OCI-LY1 (cell line): Measurements from ENCODE around the gene AHSG.
A peak's percentile ranks its signal among the peaks of the same experiment; 100 is the strongest.

Experiments used
- H2AFZ ChIP-seq: fragments of 200-600 bp; sonication (generic), shearing (Covaris generic); 2 replicates; pipeline ENCODE4 v1.6.0; 2014; ENCODE audit warnings: antibody characterized with exemption, mild to moderate bottlenecking, low read length
- H3F3A ChIP-seq: fragments of 200-600 bp; sonication (generic), shearing (Covaris generic); 2 replicates; pipeline ENCODE4 v1.6.0; 2014; ENCODE audit warnings: mild to moderate bottlenecking, antibody characterized with exemption, low read length, moderate library complexity; ENCODE audit not compliant: insufficient read depth
- H3K27ac ChIP-seq: fragments of 200-600 bp; sonication (generic); 2 replicates; pipeline ENCODE4 v1.5.1; 2014; ENCODE audit warnings: low read length, mixed run types, mild to moderate bottlenecking, low read depth; ENCODE audit not compliant: poor library complexity, severe bottlenecking
- H3K27me3 ChIP-seq: fragments of 200-600 bp; sonication (generic); 2 replicates; pipeline ENCODE4 v1.6.0; 2014; ENCODE audit warnings: antibody characterized with exemption, mild to moderate bottlenecking, low read length, moderate library complexity; ENCODE audit not compliant: insufficient read depth
- H3K36me3 ChIP-seq: fragments of 200-600 bp; sonication (generic); 2 replicates; pipeline ENCODE4 v1.6.1; 2014; ENCODE audit warnings: mild to moderate bottlenecking, antibody characterized with exemption, low read length, moderate library complexity, mixed read lengths; ENCODE audit not compliant: insufficient read depth
- H3K4me1 ChIP-seq: fragments of 200-600 bp; sonication (generic); 2 replicates; pipeline ENCODE4 v1.5.1; 2014; ENCODE audit warnings: mild to moderate bottlenecking, low read length, moderate library complexity; ENCODE audit not compliant: insufficient read depth, severe bottlenecking
- H3K4me2 ChIP-seq: fragments of 200-600 bp; sonication (generic), shearing (Covaris generic); 2 replicates; pipeline ENCODE4 v1.6.1; 2014; ENCODE audit warnings: low read length
- H3K4me3 ChIP-seq: fragments of 200-600 bp; sonication (generic); 2 replicates; pipeline ENCODE4 v1.5.1; 2014; ENCODE audit warnings: low read length, low read depth, mild to moderate bottlenecking, mixed read lengths; ENCODE audit not compliant: poor library complexity, severe bottlenecking
- H3K79me2 ChIP-seq: fragments of 200-600 bp; shearing (Covaris generic); 2 replicates; pipeline ENCODE4 v1.6.1; 2016; ENCODE audit warnings: mixed run types, low read length, mixed read lengths; ENCODE audit not compliant: insufficient read depth
- H3K9ac ChIP-seq: fragments of 200-600 bp; sonication (generic), shearing (Covaris generic); 2 replicates; pipeline ENCODE4 v1.6.1; 2014; ENCODE audit warnings: mild to moderate bottlenecking, low read length, mixed read lengths
- H3K9me2 ChIP-seq: fragments of 200-600 bp; sonication (generic), shearing (Covaris generic); 2 replicates; pipeline ENCODE4 v1.6.1; 2014; ENCODE audit warnings: low read depth, mild to moderate bottlenecking, low read length, mixed read lengths
- H3K9me3 ChIP-seq: fragments of 200-600 bp; shearing (Covaris generic); 2 replicates; pipeline ENCODE4 v1.6.1; 2014; ENCODE audit warnings: low read length, mixed read lengths
- H4K20me1 ChIP-seq: fragments of 200-600 bp; sonication (generic), shearing (Covaris generic); 2 replicates; pipeline ENCODE4 v1.6.0; 2016; ENCODE audit warnings: mild to moderate bottlenecking, low read length; ENCODE audit not compliant: insufficient read depth
- CTCF ChIP-seq: fragments of 200-600 bp; sonication (generic), shearing (Covaris generic); IDR thresholded peaks from 2 replicates; pipeline ENCODE4 v1.5.1; 2017; ENCODE audit warnings: mild to moderate bottlenecking, antibody characterized with exemption, low read length, moderate library complexity, mixed read lengths
- EZH2 ChIP-seq: fragments of 200-600 bp; sonication (generic), shearing (Covaris generic); IDR thresholded peaks from 2 replicates; pipeline ENCODE4 v1.8.0; 2017; ENCODE audit warnings: borderline replicate concordance, mixed run types, mild to moderate bottlenecking, antibody characterized with exemption, low read length, moderate library complexity, mixed read lengths

The AHSG gene

DNA sequence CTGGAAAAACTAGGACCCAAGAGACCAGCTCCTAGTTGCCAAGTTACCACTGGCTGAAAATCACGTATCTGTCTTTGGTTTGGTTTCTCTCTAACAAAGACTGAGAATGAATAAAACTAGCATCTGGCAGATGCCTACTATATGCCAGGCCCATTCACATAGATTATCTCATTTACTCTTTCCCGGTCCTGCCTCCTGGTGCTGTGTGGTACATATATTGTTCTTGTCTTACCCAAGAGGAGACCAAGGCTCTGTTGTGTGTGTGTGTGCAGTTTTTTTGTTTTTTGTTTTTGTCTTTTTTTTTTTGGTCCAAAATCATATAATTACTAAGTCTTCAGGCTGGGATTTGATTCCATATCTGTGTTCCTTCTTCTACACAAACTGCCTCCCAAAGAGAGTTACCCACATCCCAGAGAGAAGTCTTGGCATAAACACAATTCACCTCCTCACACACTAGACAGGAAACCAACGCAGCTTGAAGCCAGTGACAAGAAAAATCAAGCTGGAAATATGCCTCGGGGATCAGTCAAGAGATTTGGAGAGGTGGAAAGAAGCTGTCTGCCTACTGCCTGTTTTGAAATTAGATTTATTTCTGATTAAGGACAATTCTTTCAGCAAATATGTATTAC, 891 bp downstream of the AHSG start:
- Histone ChIP-seq H3K9me2 (no peaks in the 10 kb centered on the region), H3F3A (no peaks in the 10 kb centered on the region), H4K20me1 (no peaks in the 10 kb centered on the region), H3K79me2 (no peaks in the 10 kb centered on the region), H3K36me3 (no peaks in the 10 kb centered on the region), H3K9ac (no peak overlapping the region), H2AFZ (no peak overlapping the region), H3K4me1 (peaks cover 27% of the 10 kb centered on the region), H3K4me2 (no peak overlapping the region), H3K27me3 (0 out of 2 replicates have a peak, but pooled peaks cover 5% of the 10 kb centered on the region), H3K4me3 (no peak overlapping the region), H3K27ac (no peak overlapping the region), H3K9me3 (no peaks in the 10 kb centered on the region)
- TF ChIP-seq CTCF: no peak
- no peak for TF ChIP-seq EZH2

DNA sequence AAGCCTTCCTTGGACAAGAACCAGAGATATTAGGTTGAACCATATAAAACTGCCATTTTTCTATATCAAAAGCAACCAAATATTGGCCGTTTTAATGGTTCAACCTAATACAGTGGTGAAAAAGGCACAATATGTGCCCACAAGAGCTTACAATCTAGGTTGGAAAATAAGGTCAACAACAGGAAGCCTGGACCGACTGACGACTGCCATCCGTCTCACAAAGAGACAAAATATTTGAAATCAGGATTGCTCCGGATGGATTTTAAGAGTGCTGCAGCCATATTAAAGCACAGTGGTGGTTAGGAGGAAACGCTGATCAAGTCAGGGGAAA, 1.4 kb downstream of the AHSG start:
- H3K9me3 ChIP-seq: no peaks in the 10 kb centered on the region
- no peaks in the 10 kb centered on the region for H3F3A ChIP-seq
- TF ChIP-seq EZH2: no peak
- no peak for TF ChIP-seq CTCF
- H3K9me2 ChIP-seq: no peaks in the 10 kb centered on the region
- peak overlapping the region; percentile 32 for H3K4me3 ChIP-seq
- 0 out of 2 replicates have a peak, but pooled peaks cover 5% of the 10 kb centered on the region for H3K27me3 ChIP-seq
- H3K4me2 ChIP-seq: peak overlapping the region; percentile 62
- H3K36me3 ChIP-seq: no peaks in the 10 kb centered on the region
- H3K27ac ChIP-seq: no peak overlapping the region
- no peaks in the 10 kb centered on the region for H4K20me1 ChIP-seq
- peaks cover 27% of the 10 kb centered on the region for H3K4me1 ChIP-seq
- no peak overlapping the region for H2AFZ ChIP-seq
- H3K79me2 ChIP-seq: no peaks in the 10 kb centered on the region
- no peak overlapping the region; the same call in 1 of the 2 replicates for H3K9ac ChIP-seq

GRCh38 chr3:186614597-186615483, 2.0 kb downstream of the AHSG start:
- Histone ChIP-seq H3F3A (no peaks in the 10 kb centered on the region), H3K4me1 (peaks cover 27% of the 10 kb centered on the region), H3K9me2 (no peaks in the 10 kb centered on the region), H3K9me3 (no peaks in the 10 kb centered on the region), H3K36me3 (no peaks in the 10 kb centered on the region), H3K79me2 (no peaks in the 10 kb centered on the region), H3K9ac (peak overlapping the region; percentile 8; the same call in 1 of the 2 replicates), H2AFZ (0 out of 2 replicates have a peak overlapping the region, but pooled peaks have one; percentile 35), H3K4me2 (peak overlapping the region; percentile 62), H3K27me3 (0 out of 2 replicates have a peak, but pooled peaks cover 5% of the 10 kb centered on the region), H4K20me1 (no peaks in the 10 kb centered on the region), H3K4me3 (peak overlapping the region; percentile 32), H3K27ac (no peak overlapping the region)
- peak; percentile 100 for TF ChIP-seq CTCF
- no peak for TF ChIP-seq EZH2
